H1 (cell line): Measurements from ENCODE around the gene ING4.

Experiments
- CEBPB ChIP-seq: IDR thresholded peaks from 2 replicates; pipeline ENCODE4 v1.6.1; 2012; ENCODE audit warnings: low read depth, low read length
- CTCF ChIP-seq, 3 experiments: IDR thresholded peaks; 1 replicate in 2 of 3; 2 replicates in 1 of 3; pipeline versions ENCODE4 v1.5.1 to v1.6.1; 2011; ENCODE audit warnings: low read length in 3 of 3, mild to moderate bottlenecking in 3 of 3, inconsistent platforms in 2 of 3, low read depth in 1 of 3, moderate library complexity in 1 of 3; ENCODE audit not compliant: insufficient read depth in 1 of 3; ENCODE audit errors: control extremely low read depth in 1 of 3
- EP300 ChIP-seq, 2 experiments: IDR thresholded peaks; 1 replicate in 1 of 2; 2 replicates in 1 of 2; pipeline ENCODE4 v1.6.1; 2011 to 2012; ENCODE audit warnings: low read depth in 2 of 2, low read length in 2 of 2, mild to moderate bottlenecking in 2 of 2, borderline replicate concordance in 1 of 2, inconsistent platforms in 1 of 2, moderate library complexity in 1 of 2
- GTF2F1 ChIP-seq: IDR thresholded peaks from 2 replicates; pipeline ENCODE4 v1.6.1; 2012; ENCODE audit warnings: low read depth, low read length, improper control_type of control experiment, borderline replicate concordance
- HDAC6 ChIP-seq: IDR thresholded peaks from one replicate; pipeline ENCODE4 v1.7.1; 2012; ENCODE audit warnings: low read depth, mild to moderate bottlenecking, inconsistent platforms, low read length, moderate library complexity
- JUND ChIP-seq: IDR thresholded peaks from 2 replicates; pipeline ENCODE4 v1.6.1; 2011; ENCODE audit warnings: mild to moderate bottlenecking, improper control_type of control experiment, low read length
- POLR2A ChIP-seq, 2 experiments: IDR thresholded peaks; 1 replicate in 1 of 2; 2 replicates in 1 of 2; pipeline ENCODE4 v1.6.1; 2011; ENCODE audit warnings: low read depth in 2 of 2, low read length in 2 of 2, mild to moderate bottlenecking in 2 of 2; ENCODE audit errors: control extremely low read depth in 1 of 2
- POLR2AphosphoS5 ChIP-seq: IDR thresholded peaks from 2 replicates; pipeline ENCODE4 v1.6.1; 2011; ENCODE audit warnings: low read depth, low read length
- RAD21 ChIP-seq, 2 experiments: IDR thresholded peaks in 1 of 2; conservative IDR thresholded peaks in 1 of 2; 2 replicates each; pipeline ENCODE4 v1.6.1; 2011; ENCODE audit warnings: low read depth in 2 of 2, low read length in 2 of 2, improper control_type of control experiment in 1 of 2, inconsistent platforms in 1 of 2, mild to moderate bottlenecking in 1 of 2, moderate library complexity in 1 of 2
- RBBP5 ChIP-seq: IDR thresholded peaks from 2 replicates; pipeline ENCODE4 v1.7.1; 2012; ENCODE audit warnings: low read depth, mild to moderate bottlenecking, inconsistent platforms, low read length, moderate library complexity, borderline replicate concordance
- RFX5 ChIP-seq: IDR thresholded peaks from 2 replicates; pipeline ENCODE4 v1.6.1; 2011; ENCODE audit warnings: low read depth, low read length, improper control_type of control experiment, borderline replicate concordance
- SUZ12 ChIP-seq: fragments of 200-600 bp; sonication (generic); IDR thresholded peaks from 2 replicates; pipeline ENCODE4 v1.6.1; 2012; ENCODE audit warnings: mild to moderate bottlenecking, inconsistent platforms, low read length, moderate library complexity, mixed read lengths
- TBP ChIP-seq: IDR thresholded peaks from 2 replicates; pipeline ENCODE4 v1.6.1; 2011; ENCODE audit warnings: low read depth, low read length, improper control_type of control experiment
- YY1 ChIP-seq: IDR thresholded peaks from 2 replicates; pipeline ENCODE4 v1.6.1; 2011; ENCODE audit warnings: low read depth, mild to moderate bottlenecking, low read length

GRCh38 chr12:6630736-6631135, 32.2 kb downstream of the ING4 start:
- TF ChIP-seq CTCF (IDR thresholded peaks at IDR 0.05; ENCODE audit: control extremely low read depth in 1 of 3, insufficient read depth in 1 of 3, low read depth in 1 of 3, low read length in 3 of 3) = no peak
- no peak for TF ChIP-seq POLR2AphosphoS5
- no peak for TF ChIP-seq POLR2A (IDR thresholded peaks at IDR 0.05; ENCODE audit: control extremely low read depth in 1 of 2, low read depth in 2 of 2, low read length in 2 of 2)
- no peak for TF ChIP-seq RFX5
- TF ChIP-seq CEBPB = no peak
- no peak for TF ChIP-seq HDAC6
- TF ChIP-seq GTF2F1 = no peak
- no peak for TF ChIP-seq YY1
- no peak for TF ChIP-seq RBBP5
- TF ChIP-seq SUZ12 = no peak
- no peak for TF ChIP-seq EP300 (IDR thresholded peaks at IDR 0.05; ENCODE audit: borderline replicate concordance in 1 of 2, low read depth in 2 of 2, low read length in 2 of 2)
- TF ChIP-seq TBP = no peak
- no peak for TF ChIP-seq RAD21 (IDR thresholded peaks at IDR 0.05 in 1 of 2, conservative IDR thresholded peaks at IDR 0.05 in 1 of 2; ENCODE audit: low read depth in 2 of 2, low read length in 2 of 2)
- no peak for TF ChIP-seq JUND
